HG03108 (cell line): Measurements from ENCODE around the gene PCA3.

ENCODE experiments used
- ATAC-seq: cut with Tn5 transposase; IDR thresholded peaks from one replicate; pipeline ENCODE4 v1.9.1; 2021; ENCODE audit warnings: moderate library complexity; ENCODE audit not compliant: unreplicated experiment

Gene PCA3

DNA sequence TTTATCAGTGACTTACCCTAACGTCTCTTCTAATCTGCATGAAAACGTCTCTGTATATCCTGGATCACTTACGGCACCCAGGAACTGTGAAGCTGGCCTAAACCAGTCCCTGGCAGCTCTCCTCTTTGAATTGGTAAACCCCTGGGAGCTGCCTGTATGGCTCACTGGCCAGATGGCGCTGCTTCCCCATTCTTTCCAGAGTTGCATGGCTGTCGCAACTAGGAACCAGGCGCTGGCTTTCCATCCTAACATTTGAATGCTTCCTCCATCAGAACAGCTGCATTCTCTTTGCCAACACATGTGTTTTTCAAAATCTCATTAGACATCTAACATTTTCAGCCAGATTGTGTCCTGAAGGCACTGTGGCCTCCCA, 8.0 kb upstream of the PCA3 start:
- ATAC-seq, result peak; percentile 12

DNA sequence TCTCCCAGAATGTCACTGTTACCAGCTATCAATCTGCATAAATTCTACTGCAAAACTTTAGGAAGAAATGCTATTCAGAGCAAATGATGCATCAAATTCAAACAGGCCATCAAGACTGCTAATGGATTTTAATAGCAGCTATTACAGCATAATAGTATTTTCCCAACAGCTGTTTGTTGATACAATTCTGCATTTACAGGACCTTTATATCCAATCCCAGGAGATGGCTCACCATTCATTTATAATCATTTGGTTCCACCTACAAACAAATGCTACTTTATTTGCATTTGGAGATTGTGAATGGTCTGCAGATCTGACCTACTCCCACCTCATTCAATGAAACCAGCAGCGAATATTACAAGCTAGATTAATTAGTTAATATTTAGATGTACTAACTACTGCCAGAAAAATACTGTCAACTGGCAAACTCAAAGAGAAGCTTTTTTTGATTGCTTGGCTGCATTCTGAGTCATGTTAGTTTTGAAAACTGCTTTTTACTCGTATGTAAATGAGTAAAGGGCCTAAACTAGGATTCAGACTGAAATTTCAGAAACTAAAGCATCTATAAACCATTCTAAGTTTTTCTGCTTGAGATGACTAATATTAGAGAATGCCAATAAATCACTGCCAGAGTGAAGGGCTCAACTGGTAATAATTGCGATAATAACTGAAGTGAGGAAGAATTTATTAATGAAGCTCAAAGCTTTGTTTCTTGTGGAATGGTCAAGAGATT, 7.1 kb upstream of the PCA3 start:
- ATAC-seq, result no peak

DNA sequence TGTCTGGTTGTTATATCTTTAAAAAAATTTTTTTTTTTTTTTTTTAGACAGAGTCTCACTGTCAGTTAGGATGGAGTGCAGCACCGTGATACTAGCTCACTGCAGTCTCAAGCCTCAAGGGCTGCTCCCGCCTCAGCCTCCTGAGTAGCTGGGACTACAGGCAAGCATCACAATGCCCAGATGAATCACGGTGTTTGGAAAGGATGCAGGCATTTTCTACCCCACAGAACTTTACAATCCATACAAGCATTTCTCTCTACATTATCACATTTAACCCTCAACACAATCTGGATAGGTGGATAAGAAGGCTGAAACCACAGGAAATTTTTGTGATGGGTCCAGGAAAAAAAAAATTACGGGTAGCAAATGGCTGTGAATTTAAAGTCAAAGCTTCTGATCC, 5.8 kb upstream of the PCA3 start:
- ATAC-seq, result no peak

DNA sequence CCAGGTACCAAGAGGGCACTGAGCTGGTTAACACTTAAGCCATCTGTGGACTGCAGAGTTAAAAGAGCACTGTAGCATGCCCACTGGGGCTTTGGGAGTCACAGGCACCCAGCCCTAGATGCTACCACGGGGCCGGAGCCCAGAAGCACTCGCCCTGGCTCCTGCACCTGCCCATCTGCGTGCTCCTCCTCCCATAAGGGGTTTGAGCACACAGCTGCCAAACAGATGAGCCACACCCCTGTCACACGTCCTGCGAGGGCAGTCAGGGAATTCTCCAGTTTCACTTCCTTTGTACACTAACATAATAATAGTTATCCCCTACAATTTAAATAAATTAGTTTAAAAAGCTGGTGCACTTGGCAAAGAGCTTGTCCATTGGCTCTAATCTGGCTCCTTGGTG, 4.5 kb upstream of the PCA3 start:
- ATAC-seq, result no peak

DNA sequence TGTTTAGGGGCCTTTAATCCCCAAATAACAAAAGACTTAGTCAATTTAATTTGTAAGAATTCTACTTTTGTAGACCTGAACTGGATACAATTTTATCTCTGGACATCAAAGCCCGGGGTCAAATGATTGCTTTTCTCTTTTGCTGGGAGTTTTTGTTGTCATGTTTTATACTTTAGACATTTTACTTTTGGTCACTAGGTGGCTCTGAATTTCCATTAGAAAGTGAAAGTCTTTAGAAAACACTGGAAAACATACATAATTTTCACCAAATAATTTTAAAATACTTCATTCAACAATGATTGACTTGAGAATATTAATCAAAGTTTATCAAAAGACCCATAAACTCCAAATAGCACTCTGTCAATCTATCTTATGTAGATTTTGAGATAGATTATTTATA, 2.8 kb upstream of the PCA3 start:
- ATAC-seq, result no peak

DNA sequence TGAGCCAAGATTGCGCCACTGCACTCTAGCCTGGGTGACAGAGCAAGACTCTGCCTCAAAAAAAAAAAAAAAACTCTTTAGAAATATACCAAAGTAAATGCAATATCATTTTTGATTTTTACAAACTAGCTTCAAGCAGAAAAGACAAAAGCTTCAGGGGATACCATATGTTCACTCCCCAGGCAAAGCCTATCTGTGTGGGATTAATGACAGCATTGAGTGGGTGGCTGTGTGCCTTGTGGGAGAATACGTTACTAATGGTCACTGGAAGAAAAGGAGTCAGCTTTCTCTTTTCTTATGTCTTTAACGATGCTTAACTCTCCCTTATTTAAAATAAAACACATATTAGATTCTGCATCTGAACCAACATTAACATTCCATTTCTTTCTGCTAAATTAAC, 1.9 kb downstream of the PCA3 start:
- ATAC-seq, result no peak

DNA sequence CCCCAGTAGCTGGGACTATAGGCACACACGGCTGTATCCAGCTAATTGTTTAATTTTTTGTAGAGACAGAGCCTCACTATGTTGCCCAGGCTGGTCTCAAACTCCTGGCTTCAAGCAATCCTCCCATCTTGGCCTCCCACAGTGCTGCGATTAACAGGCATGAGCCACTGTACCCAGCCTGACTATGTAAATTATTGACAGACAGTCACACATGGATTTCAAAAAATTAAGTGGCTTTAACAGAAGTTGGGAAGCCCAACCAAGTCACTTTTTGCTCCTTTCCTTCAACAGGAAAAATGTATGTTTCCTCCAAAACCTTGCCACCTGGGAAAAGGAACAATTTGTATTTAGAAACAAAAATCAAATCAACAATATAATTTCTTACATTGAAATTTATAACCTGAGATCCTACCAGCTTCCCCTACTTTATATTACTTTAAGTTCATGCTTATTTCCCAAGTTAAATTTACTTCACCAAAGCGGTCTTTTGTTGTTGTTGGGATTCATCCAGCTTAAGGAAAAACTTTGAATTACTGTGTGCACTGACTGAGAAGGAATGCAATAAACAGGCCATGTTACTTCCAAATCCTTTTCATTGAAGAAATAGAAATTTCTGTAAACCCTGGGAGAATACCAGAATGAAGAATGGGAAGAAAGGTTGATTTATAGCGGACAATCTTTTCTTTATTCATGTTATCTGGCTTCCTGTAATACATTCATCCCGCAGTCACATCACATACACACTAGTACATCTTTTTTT, 8.6 kb downstream of the PCA3 start:
- no peak for ATAC-seq

DNA sequence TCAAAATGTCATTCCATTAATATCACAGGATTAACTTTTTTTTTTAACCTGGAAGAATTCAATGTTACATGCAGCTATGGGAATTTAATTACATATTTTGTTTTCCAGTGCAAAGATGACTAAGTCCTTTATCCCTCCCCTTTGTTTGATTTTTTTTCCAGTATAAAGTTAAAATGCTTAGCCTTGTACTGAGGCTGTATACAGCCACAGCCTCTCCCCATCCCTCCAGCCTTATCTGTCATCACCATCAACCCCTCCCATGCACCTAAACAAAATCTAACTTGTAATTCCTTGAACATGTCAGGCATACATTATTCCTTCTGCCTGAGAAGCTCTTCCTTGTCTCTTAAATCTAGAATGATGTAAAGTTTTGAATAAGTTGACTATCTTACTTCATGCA, 20.6 kb downstream of the PCA3 start:
- no peak for ATAC-seq

DNA sequence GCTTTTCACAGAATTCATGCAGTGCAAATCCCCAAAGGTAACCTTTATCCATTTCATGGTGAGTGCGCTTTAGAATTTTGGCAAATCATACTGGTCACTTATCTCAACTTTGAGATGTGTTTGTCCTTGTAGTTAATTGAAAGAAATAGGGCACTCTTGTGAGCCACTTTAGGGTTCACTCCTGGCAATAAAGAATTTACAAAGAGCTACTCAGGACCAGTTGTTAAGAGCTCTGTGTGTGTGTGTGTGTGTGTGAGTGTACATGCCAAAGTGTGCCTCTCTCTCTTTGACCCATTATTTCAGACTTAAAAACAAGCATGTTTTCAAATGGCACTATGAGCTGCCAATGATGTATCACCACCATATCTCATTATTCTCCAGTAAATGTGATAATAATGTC, 21.3 kb downstream of the PCA3 start:
- ATAC-seq, result no peak

DNA sequence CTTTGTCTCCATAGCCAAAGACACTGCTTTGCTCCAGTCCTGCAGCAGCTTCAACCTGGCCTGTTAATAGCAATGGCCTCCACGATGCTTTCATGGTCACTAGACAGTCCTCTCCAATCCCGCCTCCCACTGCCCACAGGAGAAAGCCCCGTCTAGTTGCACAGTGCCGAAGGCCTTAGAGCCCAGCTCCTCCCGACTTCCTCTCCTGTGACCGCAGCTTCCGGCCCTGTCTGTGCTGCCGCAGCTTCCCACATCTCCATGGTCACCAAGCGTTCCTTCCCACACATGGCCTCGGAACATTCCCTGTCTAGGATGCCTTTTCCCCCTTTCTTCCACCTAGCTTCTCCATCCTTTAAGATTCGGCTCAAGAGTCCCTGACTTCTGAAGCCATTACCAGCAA, 23.4 kb downstream of the PCA3 start:
- no peak for ATAC-seq

DNA sequence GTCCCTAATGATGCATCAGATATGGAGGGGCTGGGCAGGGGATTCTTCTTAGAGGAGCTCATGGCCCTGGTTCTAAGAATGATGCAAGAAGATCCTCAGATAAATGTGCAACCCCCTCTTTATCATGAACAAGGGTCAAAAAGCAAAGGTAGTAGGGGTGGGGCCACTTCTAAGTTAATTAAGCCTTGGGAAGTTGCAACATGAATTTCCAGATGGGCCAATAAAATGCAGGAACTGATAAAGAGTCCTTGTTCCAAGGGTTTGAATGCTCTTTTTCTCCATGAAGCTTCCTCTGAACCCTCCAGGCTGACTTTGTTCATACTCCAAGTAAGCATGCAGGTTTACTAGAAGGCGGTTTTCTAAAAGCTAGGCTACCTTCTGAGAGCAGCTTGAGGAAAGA, 25.6 kb downstream of the PCA3 start:
- no peak for ATAC-seq

DNA sequence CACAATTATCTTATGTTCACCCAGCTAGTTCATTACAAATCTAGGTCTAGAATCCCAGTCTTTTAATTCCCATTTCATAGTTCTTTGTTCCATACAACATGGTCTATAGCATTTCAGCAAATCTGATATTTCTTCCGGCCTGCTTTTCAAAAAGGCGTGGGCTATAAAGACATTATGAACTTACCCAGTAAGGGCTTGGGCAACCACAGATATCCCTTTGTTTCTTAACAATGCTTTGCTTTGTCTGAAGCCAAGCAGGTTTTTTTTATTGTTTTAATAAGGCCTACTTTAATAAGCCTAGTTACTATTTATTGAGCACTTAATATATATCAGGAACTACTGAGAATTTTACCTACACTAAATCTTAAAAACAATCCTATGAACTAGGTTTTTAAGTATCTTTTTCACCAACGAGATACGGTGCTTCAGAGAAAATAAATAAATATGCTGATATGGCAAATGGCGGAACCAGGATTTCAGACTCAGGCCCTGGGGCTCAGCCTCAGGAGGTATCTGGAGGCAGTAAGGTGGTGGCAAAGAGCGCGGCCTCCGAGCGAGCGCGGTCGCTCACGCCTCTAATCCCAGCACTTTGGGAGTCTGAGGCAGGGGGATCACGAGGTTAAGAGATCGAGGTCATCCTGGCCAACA, 29.7 kb downstream of the PCA3 start:
- no peak for ATAC-seq

DNA sequence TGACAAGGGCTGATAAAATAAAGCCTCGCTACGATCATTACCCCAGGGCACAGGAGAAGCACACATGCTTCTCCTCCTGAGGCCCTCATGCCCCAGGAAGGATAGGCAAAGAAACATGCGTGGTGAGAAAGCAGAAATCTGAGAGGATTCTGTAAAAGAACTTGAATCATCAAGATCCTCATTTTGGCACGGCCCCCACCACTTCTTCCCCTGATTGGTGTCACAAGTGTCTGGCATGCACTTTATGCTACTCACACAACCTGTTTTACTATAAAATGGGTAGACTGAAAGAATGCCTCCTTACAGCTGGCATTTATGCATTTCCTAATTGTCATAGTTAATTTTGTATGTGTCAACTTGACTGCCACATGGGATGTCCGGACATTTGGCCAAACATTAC, 32.1 kb downstream of the PCA3 start:
- no peak for ATAC-seq

DNA sequence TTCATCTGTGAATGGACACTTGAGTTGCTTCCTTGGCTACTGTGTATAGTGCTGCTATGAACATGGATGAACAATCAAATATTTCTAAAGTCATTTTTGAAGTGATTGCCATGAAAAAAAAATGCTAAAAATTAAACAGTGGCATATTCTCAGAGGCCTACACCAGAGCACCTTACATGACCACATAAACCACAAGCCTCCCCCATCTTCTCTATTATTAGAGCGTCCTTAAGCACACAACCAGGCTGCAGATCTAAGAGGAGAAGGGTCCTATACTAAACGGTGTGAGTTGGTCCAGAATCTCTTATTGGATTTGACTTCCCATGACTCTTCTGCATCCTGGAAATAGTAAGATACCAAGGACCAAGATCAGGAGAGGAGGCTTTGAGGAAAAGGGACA, 34.3 kb downstream of the PCA3 start:
- no peak for ATAC-seq

DNA sequence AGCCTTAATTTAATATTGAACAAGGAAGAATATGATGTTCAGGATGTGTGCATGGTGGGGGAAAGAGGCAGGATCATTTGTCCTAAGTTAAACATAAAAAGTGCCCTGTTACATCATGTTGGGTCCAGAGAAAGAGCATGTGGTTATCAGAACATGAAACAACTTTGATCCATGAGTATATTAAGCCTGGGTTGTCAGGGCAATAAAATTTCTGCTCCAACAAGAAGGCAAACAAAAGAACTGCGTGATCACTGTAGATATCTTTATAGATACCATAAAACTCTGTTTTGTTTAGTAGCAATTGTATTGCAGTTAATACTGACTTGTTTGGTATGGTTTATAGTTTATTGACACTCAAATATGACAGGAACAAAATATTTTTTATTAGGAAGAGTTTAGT, 35.2 kb downstream of the PCA3 start:
- ATAC-seq, result no peak

DNA sequence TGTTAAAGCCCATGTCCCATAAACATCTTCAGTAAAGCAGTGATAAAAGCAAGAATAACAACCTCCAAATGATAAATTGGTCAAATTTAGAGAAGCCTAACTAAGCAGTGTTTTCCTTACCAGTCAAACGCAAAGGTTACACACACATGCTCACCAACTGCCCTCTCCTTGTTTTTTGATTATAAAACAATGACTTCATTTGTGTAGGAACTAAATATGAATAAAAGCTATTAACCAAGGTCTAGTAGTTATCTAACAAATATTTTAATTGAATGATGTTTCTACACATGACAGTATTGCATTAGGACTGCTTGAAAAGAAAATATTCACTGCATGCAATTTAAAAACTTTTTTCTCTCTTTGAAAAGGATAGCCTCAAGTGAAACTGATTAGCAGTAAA, 36.7 kb downstream of the PCA3 start:
- ATAC-seq, result no peak

DNA sequence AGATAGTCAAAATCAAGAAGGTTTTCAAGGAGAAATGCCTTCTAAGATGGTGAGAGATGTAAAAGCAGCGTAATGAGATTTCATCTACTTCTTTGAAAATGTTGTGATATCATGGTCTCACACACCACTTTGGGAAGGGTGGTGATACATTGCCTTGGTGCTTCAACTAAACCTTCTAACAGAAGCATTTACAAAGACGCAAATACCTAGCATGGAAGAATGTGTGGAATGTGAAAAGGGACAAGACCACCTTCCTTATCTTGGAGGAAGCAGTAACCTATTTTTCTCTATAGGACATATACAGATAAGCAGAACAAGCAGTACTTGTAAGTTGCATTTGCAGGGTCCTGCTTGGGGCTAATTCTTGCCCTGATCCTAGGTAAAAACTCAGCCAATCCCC, 38.8 kb downstream of the PCA3 start:
- ATAC-seq, result no peak

DNA sequence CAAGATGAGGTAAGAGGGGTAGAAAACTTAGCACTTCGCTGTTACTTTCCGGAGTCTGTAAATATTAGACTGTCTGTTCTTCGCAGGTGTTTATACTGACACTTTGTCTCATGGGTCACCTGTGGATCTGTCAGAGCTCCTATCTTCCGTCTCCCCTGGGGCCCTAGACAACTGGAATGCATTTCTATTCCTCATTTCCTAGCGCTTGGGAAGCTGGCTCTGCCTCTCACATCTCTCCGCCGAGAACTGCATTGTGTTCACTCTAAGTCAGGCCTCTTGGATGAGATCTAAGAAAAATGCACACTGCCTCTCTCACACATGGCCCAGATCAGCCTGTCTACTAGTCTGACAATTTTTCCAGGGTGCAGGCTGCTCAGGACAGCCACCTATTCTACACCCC, 39.5 kb downstream of the PCA3 start:
- no peak for ATAC-seq

DNA sequence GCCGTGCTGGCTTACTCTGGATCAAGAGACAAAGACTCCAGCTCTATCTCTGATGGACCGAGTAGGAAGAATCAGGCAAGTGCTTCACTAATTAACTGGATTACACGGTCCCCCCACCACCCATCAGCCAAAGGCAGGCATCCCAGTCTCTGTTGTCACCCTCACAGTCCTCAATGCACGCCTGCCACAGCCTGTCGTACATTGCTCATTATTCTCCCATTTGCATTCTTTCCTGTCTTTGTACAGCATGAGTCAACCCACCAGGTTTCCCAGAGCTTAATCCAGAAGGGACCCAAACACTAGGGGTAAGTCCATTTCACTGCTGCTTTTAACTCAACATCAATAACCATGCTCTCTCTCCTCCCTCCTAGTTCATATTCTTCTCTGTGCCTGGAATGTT, 44.4 kb downstream of the PCA3 start:
- ATAC-seq, result no peak

DNA sequence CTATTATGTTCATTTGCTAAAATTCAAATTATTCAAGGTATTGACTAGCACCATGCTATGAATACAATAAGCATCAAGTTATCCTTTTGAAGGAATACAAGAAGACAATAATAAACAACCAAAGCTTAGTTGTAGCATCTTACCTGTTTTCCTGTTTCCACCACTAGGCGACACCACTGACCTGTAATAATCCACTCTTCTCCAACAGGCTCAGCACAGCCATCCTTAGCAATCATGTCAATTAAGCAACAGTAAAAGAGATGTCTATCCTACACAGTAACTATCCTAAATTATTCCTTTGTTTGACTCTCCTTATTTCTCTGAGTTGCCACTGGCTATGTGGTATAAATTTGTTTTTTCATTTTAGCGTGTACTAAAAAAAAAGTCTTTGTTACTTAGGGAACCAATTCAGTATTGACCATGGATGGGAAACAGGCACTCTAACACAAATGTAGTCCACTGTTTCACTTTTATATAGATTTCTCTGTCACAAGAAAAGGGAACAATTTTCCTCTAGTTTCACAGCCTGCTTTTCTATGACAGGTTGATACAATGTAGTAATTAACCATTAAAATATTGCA, 46.2 kb downstream of the PCA3 start:
- ATAC-seq, result peak; percentile 59

DNA sequence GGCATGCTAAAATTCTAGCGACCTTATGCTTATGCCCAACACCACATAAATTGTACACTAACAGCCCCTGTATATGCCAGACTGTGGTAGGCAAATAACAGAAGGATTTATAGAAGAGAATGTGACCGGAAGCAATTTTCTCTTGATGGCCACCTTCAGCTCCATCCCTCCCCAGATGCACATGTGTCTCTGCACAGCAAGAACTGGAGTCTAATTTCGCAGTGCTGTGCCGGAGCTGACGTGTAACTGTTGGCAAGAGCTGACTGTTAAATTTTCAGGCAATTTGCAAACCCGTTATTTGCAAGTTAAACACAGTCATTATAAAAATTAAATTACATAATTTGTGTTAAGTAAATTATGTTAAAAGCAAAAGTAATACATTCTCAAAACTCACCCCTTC, 48.4 kb downstream of the PCA3 start:
- no peak for ATAC-seq

DNA sequence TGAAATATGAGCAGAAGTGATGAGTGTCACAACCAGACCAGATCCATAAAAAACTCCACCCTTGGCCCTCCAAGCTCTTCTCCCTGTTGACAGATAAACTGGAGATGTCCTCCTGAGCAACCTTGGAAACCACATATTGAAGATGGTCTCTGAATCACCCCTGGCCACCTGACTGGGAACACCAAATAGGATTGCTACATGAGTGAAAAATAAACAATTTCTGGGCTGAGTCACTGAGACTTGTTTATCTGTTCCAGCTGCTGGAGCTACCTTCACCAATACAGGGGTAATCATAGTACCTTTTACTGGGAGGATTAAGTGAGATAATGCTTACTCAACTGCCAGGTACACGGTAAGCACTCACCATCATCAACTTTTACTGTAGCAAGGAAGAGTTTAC, 53.3 kb downstream of the PCA3 start:
- ATAC-seq, result no peak
